ENCODE data around the gene WDSUB1. TPM values are rescaled to one million over a fixed set of nuclear protein-coding genes. Genes with fewer than 3 reads are reported as not detected.

WDSUB1 gene
- total and polyA plus RNA-seq, 10 donors: 5.2 to 14.8 (median 9.5) TPM

- Histone ChIP-seq H3K27ac (no peak overlapping the region), H3K27me3 (replicated peaks in 1 of 7) (no peaks in the 10 kb centered on the region), H3K9me3 (peaks cover 0 to 4% (median 0%) of the 10 kb centered on the region in 8 donors), H3K4me1 (no peaks in the 10 kb centered on the region), H3K36me3 (peaks cover 0 to 80% (median 6%) of the 10 kb centered on the region in 6 donors), H3K4me3 (no peak overlapping the region)
- no peak for DNase-seq
- intact Hi-C loops (cut with DNase I; ENCODE audit: low total_unique reads): no loop called here
- 90 to 98% (median 94%) methylated on average over 6 of the region's 6 CpGs for WGBS, 5 donors
- TF ChIP-seq POLR2AphosphoS5 (IDR thresholded peaks at IDR 0.05) (no peak), POLR2A (IDR thresholded peaks at IDR 0.05) (no peak)
- TF ChIP-seq, protein P1, sequence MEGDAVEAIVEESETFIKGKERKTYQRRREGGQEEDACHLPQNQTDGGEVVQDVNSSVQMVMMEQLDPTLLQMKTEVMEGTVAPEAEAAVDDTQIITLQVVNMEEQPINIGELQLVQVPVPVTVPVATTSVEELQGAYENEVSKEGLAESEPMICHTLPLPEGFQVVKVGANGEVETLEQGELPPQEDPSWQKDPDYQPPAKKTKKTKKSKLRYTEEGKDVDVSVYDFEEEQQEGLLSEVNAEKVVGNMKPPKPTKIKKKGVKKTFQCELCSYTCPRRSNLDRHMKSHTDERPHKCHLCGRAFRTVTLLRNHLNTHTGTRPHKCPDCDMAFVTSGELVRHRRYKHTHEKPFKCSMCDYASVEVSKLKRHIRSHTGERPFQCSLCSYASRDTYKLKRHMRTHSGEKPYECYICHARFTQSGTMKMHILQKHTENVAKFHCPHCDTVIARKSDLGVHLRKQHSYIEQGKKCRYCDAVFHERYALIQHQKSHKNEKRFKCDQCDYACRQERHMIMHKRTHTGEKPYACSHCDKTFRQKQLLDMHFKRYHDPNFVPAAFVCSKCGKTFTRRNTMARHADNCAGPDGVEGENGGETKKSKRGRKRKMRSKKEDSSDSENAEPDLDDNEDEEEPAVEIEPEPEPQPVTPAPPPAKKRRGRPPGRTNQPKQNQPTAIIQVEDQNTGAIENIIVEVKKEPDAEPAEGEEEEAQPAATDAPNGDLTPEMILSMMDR (IDR thresholded peaks at IDR 0.05 in 8 of 11, conservative IDR thresholded peaks at IDR 0.05 in 3 of 11): no peak
Measured at GRCh38 chr2:159218389-159218788, 68.1 kb downstream of the WDSUB1 start.

- DNase-seq: no peak
- 84 to 93% (median 90%) methylated on average over 3 to 5 of the region's 5 CpGs for WGBS, 5 donors
- intact Hi-C loops (cut with DNase I; ENCODE audit: low total_unique reads): no loop called here
- no peak for TF ChIP-seq POLR2AphosphoS5 (IDR thresholded peaks at IDR 0.05)
- Histone ChIP-seq H3K9me3 (peaks cover 0 to 4% (median 0%) of the 10 kb centered on the region in 8 donors), H3K36me3 (peaks cover 0 to 77% (median 6%) of the 10 kb centered on the region in 6 donors), H3K27me3 (replicated peaks in 1 of 7) (no peaks in the 10 kb centered on the region), H3K27ac (no peak overlapping the region), H3K4me3 (no peak overlapping the region), H3K4me1 (no peaks in the 10 kb centered on the region)
Measured at GRCh38 chr2:159217676-159218075, 68.8 kb downstream of the WDSUB1 start.

GRCh38 chr2:159215116-159215515, 71.4 kb downstream of the WDSUB1 start:
- peaks cover 0 to 55% (median 6%) of the 10 kb centered on the region in 6 donors for H3K36me3 ChIP-seq

GRCh38 chr2:159214325-159214865, 72.1 kb downstream of the WDSUB1 start:
- no peaks in the 10 kb centered on the region for H3K27me3 ChIP-seq (replicated peaks in 1 of 7)
- peaks cover 0 to 4% (median 0%) of the 10 kb centered on the region in 8 donors for H3K9me3 ChIP-seq
- no peak for DNase-seq
- intact Hi-C loops (cut with DNase I; ENCODE audit: low total_unique reads): no loop called here
- no peak overlapping the region for H3K4me3 ChIP-seq
- H3K27ac ChIP-seq: no peak overlapping the region
- H3K36me3 ChIP-seq: peaks cover 0 to 47% (median 6%) of the 10 kb centered on the region in 6 donors
- TF ChIP-seq POLR2AphosphoS5 (IDR thresholded peaks at IDR 0.05) (no peak), POLR2A (IDR thresholded peaks at IDR 0.05) (no peak)
- TF ChIP-seq, protein P1 (IDR thresholded peaks at IDR 0.05 in 8 of 11, conservative IDR thresholded peaks at IDR 0.05 in 3 of 11): no peak
- H3K4me1 ChIP-seq: peaks cover 0 to 25% (median 16%) of the 10 kb centered on the region in 6 donors
- WGBS, 5 donors: 86 to 100% (median 97%) methylated on average over 3 of the region's 3 CpGs

More at GRCh38 chr2:159215116-159215515, 71.4 kb downstream of the WDSUB1 start:
- H3K4me1 ChIP-seq: peaks cover 0 to 18% (median 9%) of the 10 kb centered on the region in 6 donors
- WGBS, 5 donors: 92 to 98% (median 96%) methylated on average over 5 to 7 of the region's 7 CpGs
- H3K27me3 ChIP-seq (replicated peaks in 1 of 7): no peaks in the 10 kb centered on the region
- TF ChIP-seq POLR2A (IDR thresholded peaks at IDR 0.05): no peak
- TF ChIP-seq POLR2AphosphoS5 (IDR thresholded peaks at IDR 0.05): no peak
- TF ChIP-seq, protein P1 (IDR thresholded peaks at IDR 0.05 in 8 of 11, conservative IDR thresholded peaks at IDR 0.05 in 3 of 11): no peak
- H3K4me3 ChIP-seq: no peak overlapping the region
- peaks cover 0 to 4% (median 0%) of the 10 kb centered on the region in 8 donors for H3K9me3 ChIP-seq
- DNase-seq: no peak
- intact Hi-C loops (cut with DNase I; ENCODE audit: low total_unique reads): no loop called here
- no peak overlapping the region for H3K27ac ChIP-seq
